HEK293 (cell line): ENCODE measurements around the gene ACTRT2.

Source experiments
- CTCF ChIA-PET: fragments of 350-600 bp; formaldehyde crosslinking; extraction: SDS; loops from one replicate; lab custom pipeline; 2021; ENCODE audit warnings: antibody characterized with exemption; lab: Yijun Ruan, JAX
- POLR2A ChIA-PET: fragments of 300-600 bp; formaldehyde crosslinking; extraction: SDS; loops from one replicate; lab custom pipeline; 2020; ENCODE audit warnings: antibody characterized with exemption, inconsistent platforms; lab: Yijun Ruan, JAX
- H3K27ac ChIP-seq: fragments of 200-500 bp; sonication (Bioruptor generic); 2 replicates; pipeline ENCODE4 v1.5.1; 2014; ENCODE audit warnings: low read depth, low read length, control low read depth, inconsistent platforms; ENCODE audit errors: extremely low read depth
- H3K36me3 ChIP-seq, 2 experiments: fragments of 200-500 bp in 1 of 2; sonication (Bioruptor generic) in 1 of 2; 1 replicate in 1 of 2; 2 replicates in 1 of 2; pipeline ENCODE4 v1.5.1; 2014 to 2017; ENCODE audit warnings: inconsistent platforms in 2 of 2, low read length in 2 of 2; ENCODE audit not compliant: control insufficient read depth in 2 of 2, insufficient read depth in 1 of 2
- H3K4me1 ChIP-seq: fragments of 200-500 bp; sonication (Bioruptor generic); 2 replicates; pipeline ENCODE4 v1.5.1; 2014; ENCODE audit warnings: mild to moderate bottlenecking, low read length, inconsistent platforms; ENCODE audit not compliant: control insufficient read depth, insufficient read depth
- H3K4me3 ChIP-seq: 2 replicates; pipeline ENCODE4 v1.5.1; 2011; ENCODE audit warnings: low read depth, mild to moderate bottlenecking, control low read depth, low read length, moderate library complexity
- H3K9me3 ChIP-seq: fragments of 200-500 bp; sonication (Bioruptor generic); 2 replicates; pipeline ENCODE4 v1.5.1; 2014; ENCODE audit warnings: low read depth, low read length, inconsistent platforms; ENCODE audit not compliant: control insufficient read depth, insufficient read depth
- EGR2 ChIP-seq: fragments of 450-650 bp; formaldehyde crosslinking; IDR thresholded peaks from 2 replicates; pipeline ENCODE4 v1.5.1; 2016; ENCODE audit warnings: low read depth, missing biosample characterization, missing genetic modification characterization
- FEZF1 ChIP-seq: fragments of 450-650 bp; formaldehyde crosslinking; IDR thresholded peaks from 2 replicates; pipeline ENCODE4 v1.5.1; 2016; ENCODE audit warnings: missing biosample characterization, missing genetic modification characterization
- GLIS1 ChIP-seq: fragments of 450-650 bp; formaldehyde crosslinking; IDR thresholded peaks from 2 replicates; pipeline ENCODE4 v1.5.1; 2016; ENCODE audit warnings: missing biosample characterization, missing genetic modification characterization
- GLIS2 ChIP-seq: fragments of 450-650 bp; formaldehyde crosslinking; IDR thresholded peaks from 2 replicates; pipeline ENCODE4 v1.5.1; 2016; ENCODE audit warnings: missing biosample characterization, missing genetic modification characterization
- IKZF3 ChIP-seq: fragments of 450-650 bp; IDR thresholded peaks from 2 replicates; pipeline ENCODE4 v1.5.0; 2018; ENCODE audit warnings: missing biosample characterization, mild to moderate bottlenecking, missing genetic modification characterization, moderate library complexity
- KLF8 ChIP-seq: fragments of 450-650 bp; formaldehyde crosslinking; IDR thresholded peaks from 2 replicates; pipeline ENCODE4 v1.5.1; 2016; ENCODE audit warnings: missing biosample characterization, missing genetic modification characterization
- WT1 ChIP-seq: fragments of 450-650 bp; formaldehyde crosslinking; IDR thresholded peaks from 2 replicates; pipeline ENCODE4 v1.5.1; 2016; ENCODE audit warnings: missing biosample characterization, missing genetic modification characterization
- ZNF138 ChIP-seq: fragments of 450-650 bp; formaldehyde crosslinking; IDR thresholded peaks from 2 replicates; pipeline ENCODE4 v1.5.1; 2016; ENCODE audit warnings: missing biosample characterization, missing genetic modification characterization, borderline replicate concordance
- ZNF157 ChIP-seq: fragments of 450-650 bp; formaldehyde crosslinking; IDR thresholded peaks from 2 replicates; pipeline ENCODE4 v1.5.1; 2016; ENCODE audit warnings: missing biosample characterization, missing genetic modification characterization
- ZNF24 ChIP-seq: fragments of 450-650 bp; formaldehyde crosslinking; IDR thresholded peaks from 2 replicates; pipeline ENCODE4 v1.5.1; 2016; ENCODE audit warnings: missing biosample characterization, missing genetic modification characterization
- ZNF394 ChIP-seq: fragments of 450-650 bp; formaldehyde crosslinking; IDR thresholded peaks from 2 replicates; pipeline ENCODE4 v1.5.1; 2016; ENCODE audit warnings: missing biosample characterization, missing genetic modification characterization, mild to moderate bottlenecking, moderate library complexity, borderline replicate concordance
- ZNF404 ChIP-seq: fragments of 450-650 bp; formaldehyde crosslinking; IDR thresholded peaks from 2 replicates; pipeline ENCODE4 v1.5.1; 2017; ENCODE audit warnings: missing biosample characterization, missing genetic modification characterization
- ZNF423 ChIP-seq: fragments of 450-650 bp; formaldehyde crosslinking; IDR thresholded peaks from 2 replicates; pipeline ENCODE4 v1.5.1; 2016; ENCODE audit warnings: missing biosample characterization, missing genetic modification characterization
- ZNF473 ChIP-seq: fragments of 450-650 bp; formaldehyde crosslinking; IDR thresholded peaks from 2 replicates; pipeline ENCODE4 v1.5.1; 2017; ENCODE audit warnings: missing biosample characterization, missing genetic modification characterization
- ZNF76 ChIP-seq: fragments of 450-650 bp; formaldehyde crosslinking; IDR thresholded peaks from 2 replicates; pipeline ENCODE4; 2016; ENCODE audit warnings: low read depth, missing biosample characterization, missing genetic modification characterization, borderline replicate concordance
- ZSCAN30 ChIP-seq: fragments of 450-650 bp; IDR thresholded peaks from 2 replicates; pipeline ENCODE4 v1.5.1; 2018; ENCODE audit warnings: missing biosample characterization, mild to moderate bottlenecking, missing genetic modification characterization, moderate library complexity
- TF ChIP-seq, protein P1 (sequence below): fragments of 450-650 bp; formaldehyde crosslinking; IDR thresholded peaks from 2 replicates; pipeline ENCODE4 v1.5.1; 2016; ENCODE audit warnings: missing biosample characterization, missing genetic modification characterization, borderline replicate concordance
- TF ChIP-seq, protein P2 (sequence below): fragments of 450-650 bp; formaldehyde crosslinking; IDR thresholded peaks from 2 replicates; pipeline ENCODE4 v1.5.1; 2017; ENCODE audit warnings: missing biosample characterization, mild to moderate bottlenecking, missing genetic modification characterization, moderate library complexity
- TF ChIP-seq, protein P3 (sequence below): fragments of 450-650 bp; formaldehyde crosslinking; IDR thresholded peaks from 2 replicates; pipeline ENCODE4 v1.5.1; 2016; ENCODE audit warnings: missing biosample characterization, missing genetic modification characterization
- TF ChIP-seq, protein P4 (sequence below): fragments of 450-650 bp; IDR thresholded peaks from 2 replicates; pipeline ENCODE4 v1.5.1; 2018; ENCODE audit warnings: missing biosample characterization, mild to moderate bottlenecking, missing genetic modification characterization
- TF ChIP-seq, protein P5 (sequence below): fragments of 450-650 bp; formaldehyde crosslinking; conservative IDR thresholded peaks from 2 replicates; pipeline ENCODE4 v1.5.1; 2016; ENCODE audit warnings: low read depth, missing biosample characterization, missing genetic modification characterization

ACTRT2 gene

DNA sequence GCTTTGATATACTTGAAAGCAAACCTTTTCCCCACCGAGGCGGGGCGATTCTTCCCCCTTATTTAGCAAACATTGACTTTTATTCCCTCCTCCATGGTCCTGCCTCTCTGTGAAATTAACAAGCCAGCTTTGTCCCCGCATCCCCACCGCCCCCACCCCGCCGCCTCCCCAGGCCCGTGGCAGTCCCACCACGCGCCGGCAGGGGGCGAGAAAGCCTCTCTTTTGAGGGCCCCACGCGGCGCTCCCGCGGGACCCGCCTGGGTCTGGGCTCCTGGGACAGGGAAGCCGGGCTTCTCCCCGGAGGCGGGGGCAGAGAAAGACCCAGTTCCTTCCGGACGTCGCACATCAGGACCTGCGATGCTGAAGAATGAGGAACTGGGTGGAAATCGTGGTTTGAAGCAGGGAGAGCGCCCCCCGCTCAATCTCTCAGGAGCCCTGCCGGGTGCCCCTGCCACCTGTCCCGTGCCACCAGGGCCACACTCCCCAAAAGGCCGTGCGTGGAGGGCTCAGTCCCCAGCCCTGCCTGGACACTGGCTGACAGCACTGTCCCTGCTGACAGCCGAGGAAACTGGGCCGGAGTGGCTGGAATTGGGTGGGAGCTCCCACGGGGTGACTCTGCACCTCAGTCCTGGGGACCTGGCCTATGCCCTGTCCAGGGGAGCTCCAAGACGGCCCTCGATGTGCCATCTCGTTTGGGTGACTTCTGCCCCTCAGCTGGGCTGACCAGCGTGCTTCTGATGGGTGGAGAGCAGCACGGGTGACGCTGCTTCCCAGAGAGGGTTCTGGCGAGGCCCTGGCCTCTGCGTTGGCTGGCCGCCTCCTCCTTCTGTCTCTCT lies 8.6 kb upstream of the ACTRT2 start:
- no peak overlapping the region for H3K4me3 ChIP-seq
- no peaks in the 10 kb centered on the region for H3K36me3 ChIP-seq
- H3K9me3 ChIP-seq: no peaks in the 10 kb centered on the region
- H3K4me1 ChIP-seq: no peaks in the 10 kb centered on the region
- CTCF ChIA-PET: interaction anchor here (0.5 to 2.6 kb wide), 20 partner anchors 8 to 1161 kb away, joined by 3 to 22 read pairs (median 4); partner anchors contain the start of gene ACTRT2
- no peak overlapping the region for H3K27ac ChIP-seq
- POLR2A ChIA-PET: no interaction called here
- TF ChIP-seq, protein P1, sequence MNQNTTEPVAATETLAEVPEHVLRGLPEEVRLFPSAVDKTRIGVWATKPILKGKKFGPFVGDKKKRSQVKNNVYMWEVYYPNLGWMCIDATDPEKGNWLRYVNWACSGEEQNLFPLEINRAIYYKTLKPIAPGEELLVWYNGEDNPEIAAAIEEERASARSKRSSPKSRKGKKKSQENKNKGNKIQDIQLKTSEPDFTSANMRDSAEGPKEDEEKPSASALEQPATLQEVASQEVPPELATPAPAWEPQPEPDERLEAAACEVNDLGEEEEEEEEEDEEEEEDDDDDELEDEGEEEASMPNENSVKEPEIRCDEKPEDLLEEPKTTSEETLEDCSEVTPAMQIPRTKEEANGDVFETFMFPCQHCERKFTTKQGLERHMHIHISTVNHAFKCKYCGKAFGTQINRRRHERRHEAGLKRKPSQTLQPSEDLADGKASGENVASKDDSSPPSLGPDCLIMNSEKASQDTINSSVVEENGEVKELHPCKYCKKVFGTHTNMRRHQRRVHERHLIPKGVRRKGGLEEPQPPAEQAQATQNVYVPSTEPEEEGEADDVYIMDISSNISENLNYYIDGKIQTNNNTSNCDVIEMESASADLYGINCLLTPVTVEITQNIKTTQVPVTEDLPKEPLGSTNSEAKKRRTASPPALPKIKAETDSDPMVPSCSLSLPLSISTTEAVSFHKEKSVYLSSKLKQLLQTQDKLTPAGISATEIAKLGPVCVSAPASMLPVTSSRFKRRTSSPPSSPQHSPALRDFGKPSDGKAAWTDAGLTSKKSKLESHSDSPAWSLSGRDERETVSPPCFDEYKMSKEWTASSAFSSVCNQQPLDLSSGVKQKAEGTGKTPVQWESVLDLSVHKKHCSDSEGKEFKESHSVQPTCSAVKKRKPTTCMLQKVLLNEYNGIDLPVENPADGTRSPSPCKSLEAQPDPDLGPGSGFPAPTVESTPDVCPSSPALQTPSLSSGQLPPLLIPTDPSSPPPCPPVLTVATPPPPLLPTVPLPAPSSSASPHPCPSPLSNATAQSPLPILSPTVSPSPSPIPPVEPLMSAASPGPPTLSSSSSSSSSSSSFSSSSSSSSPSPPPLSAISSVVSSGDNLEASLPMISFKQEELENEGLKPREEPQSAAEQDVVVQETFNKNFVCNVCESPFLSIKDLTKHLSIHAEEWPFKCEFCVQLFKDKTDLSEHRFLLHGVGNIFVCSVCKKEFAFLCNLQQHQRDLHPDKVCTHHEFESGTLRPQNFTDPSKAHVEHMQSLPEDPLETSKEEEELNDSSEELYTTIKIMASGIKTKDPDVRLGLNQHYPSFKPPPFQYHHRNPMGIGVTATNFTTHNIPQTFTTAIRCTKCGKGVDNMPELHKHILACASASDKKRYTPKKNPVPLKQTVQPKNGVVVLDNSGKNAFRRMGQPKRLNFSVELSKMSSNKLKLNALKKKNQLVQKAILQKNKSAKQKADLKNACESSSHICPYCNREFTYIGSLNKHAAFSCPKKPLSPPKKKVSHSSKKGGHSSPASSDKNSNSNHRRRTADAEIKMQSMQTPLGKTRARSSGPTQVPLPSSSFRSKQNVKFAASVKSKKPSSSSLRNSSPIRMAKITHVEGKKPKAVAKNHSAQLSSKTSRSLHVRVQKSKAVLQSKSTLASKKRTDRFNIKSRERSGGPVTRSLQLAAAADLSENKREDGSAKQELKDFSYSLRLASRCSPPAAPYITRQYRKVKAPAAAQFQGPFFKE: no peak
- TF ChIP-seq, protein P2, sequence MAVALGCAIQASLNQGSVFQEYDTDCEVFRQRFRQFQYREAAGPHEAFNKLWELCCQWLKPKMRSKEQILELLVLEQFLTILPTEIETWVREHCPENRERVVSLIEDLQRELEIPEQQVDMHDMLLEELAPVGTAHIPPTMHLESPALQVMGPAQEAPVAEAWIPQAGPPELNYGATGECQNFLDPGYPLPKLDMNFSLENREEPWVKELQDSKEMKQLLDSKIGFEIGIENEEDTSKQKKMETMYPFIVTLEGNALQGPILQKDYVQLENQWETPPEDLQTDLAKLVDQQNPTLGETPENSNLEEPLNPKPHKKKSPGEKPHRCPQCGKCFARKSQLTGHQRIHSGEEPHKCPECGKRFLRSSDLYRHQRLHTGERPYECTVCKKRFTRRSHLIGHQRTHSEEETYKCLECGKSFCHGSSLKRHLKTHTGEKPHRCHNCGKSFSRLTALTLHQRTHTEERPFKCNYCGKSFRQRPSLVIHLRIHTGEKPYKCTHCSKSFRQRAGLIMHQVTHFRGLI (tag by site-specific recombination): no peak
- peak; percentile 77 for TF ChIP-seq GLIS1 (tag by site-specific recombination)
- TF ChIP-seq ZNF404 (tag by site-specific recombination): no peak
- TF ChIP-seq EGR2: 0 out of 2 replicates have a peak, but pooled peaks have one; percentile 11
- no peak for TF ChIP-seq KLF8 (tag by site-specific recombination)
- TF ChIP-seq, protein P3, sequence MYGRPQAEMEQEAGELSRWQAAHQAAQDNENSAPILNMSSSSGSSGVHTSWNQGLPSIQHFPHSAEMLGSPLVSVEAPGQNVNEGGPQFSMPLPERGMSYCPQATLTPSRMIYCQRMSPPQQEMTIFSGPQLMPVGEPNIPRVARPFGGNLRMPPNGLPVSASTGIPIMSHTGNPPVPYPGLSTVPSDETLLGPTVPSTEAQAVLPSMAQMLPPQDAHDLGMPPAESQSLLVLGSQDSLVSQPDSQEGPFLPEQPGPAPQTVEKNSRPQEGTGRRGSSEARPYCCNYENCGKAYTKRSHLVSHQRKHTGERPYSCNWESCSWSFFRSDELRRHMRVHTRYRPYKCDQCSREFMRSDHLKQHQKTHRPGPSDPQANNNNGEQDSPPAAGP (tag by site-specific recombination): no peak
- no peak for TF ChIP-seq ZNF76 (tag by site-specific recombination)
- TF ChIP-seq, protein P4, sequence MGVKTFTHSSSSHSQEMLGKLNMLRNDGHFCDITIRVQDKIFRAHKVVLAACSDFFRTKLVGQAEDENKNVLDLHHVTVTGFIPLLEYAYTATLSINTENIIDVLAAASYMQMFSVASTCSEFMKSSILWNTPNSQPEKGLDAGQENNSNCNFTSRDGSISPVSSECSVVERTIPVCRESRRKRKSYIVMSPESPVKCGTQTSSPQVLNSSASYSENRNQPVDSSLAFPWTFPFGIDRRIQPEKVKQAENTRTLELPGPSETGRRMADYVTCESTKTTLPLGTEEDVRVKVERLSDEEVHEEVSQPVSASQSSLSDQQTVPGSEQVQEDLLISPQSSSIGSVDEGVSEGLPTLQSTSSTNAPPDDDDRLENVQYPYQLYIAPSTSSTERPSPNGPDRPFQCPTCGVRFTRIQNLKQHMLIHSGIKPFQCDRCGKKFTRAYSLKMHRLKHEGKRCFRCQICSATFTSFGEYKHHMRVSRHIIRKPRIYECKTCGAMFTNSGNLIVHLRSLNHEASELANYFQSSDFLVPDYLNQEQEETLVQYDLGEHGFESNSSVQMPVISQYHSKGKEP: no peak
- no peak for TF ChIP-seq ZNF157 (tag by site-specific recombination)
- TF ChIP-seq ZSCAN30 (tag by site-specific recombination): 0 out of 2 replicates have a peak, but pooled peaks have one; percentile 11
- TF ChIP-seq FEZF1 (tag by site-specific recombination): no peak
- 0 out of 2 replicates have a peak, but pooled peaks have one; percentile 31 for TF ChIP-seq ZNF423 (tag by site-specific recombination)
- no peak for TF ChIP-seq ZNF138 (tag by site-specific recombination)
- TF ChIP-seq GLIS2 (tag by site-specific recombination): peak; percentile 62
- no peak for TF ChIP-seq ZNF24
- TF ChIP-seq ZNF394: no peak
- peak; percentile 46; the same call in 1 of the 2 replicates for TF ChIP-seq IKZF3 (tag by site-specific recombination)
- no peak for TF ChIP-seq ZNF473 (tag by site-specific recombination)
- TF ChIP-seq, protein P5, sequence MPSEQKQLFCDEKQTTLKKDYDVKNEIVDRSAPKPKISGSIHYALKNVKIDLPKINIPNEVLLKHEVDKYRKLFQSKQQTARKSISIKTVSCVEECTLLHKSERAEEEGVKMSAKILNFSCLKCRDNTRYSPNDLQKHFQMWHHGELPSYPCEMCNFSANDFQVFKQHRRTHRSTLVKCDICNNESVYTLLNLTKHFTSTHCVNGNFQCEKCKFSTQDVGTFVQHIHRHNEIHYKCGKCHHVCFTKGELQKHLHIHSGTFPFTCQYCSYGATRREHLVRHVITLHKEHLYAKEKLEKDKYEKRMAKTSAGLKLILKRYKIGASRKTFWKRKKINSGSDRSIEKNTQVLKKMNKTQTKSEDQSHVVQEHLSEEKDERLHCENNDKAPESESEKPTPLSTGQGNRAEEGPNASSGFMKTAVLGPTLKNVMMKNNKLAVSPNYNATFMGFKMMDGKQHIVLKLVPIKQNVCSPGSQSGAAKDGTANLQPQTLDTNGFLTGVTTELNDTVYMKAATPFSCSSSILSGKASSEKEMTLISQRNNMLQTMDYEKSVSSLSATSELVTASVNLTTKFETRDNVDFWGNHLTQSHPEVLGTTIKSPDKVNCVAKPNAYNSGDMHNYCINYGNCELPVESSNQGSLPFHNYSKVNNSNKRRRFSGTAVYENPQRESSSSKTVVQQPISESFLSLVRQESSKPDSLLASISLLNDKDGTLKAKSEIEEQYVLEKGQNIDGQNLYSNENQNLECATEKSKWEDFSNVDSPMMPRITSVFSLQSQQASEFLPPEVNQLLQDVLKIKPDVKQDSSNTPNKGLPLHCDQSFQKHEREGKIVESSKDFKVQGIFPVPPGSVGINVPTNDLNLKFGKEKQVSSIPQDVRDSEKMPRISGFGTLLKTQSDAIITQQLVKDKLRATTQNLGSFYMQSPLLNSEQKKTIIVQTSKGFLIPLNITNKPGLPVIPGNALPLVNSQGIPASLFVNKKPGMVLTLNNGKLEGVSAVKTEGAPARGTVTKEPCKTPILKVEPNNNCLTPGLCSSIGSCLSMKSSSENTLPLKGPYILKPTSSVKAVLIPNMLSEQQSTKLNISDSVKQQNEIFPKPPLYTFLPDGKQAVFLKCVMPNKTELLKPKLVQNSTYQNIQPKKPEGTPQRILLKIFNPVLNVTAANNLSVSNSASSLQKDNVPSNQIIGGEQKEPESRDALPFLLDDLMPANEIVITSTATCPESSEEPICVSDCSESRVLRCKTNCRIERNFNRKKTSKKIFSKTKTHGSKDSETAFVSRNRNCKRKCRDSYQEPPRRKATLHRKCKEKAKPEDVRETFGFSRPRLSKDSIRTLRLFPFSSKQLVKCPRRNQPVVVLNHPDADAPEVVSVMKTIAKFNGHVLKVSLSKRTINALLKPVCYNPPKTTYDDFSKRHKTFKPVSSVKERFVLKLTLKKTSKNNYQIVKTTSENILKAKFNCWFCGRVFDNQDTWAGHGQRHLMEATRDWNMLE (tag by site-specific recombination): no peak
- no peak for TF ChIP-seq WT1 (tag by site-specific recombination)
